Endothelial cell of umbilical vein (primary cell): ENCODE results near the gene FAAP100. TPM values are rescaled to one million over a fixed set of nuclear protein-coding genes. Genes with fewer than 3 reads are reported as not detected.
A peak's percentile ranks its signal among the peaks of the same experiment; 100 is the strongest.

Experiments
- BruUV-seq: library from RNA; stranded (reverse); fragments of 400-500 nt; replicated peaks from 2 replicates; lab custom pipeline; 2021; lab: Mats Ljungman, UMichigan
- CTCF ChIA-PET: fragments of 300-600, 350-600 bp; sonication (Branson Sonifier 250); formaldehyde crosslinking; loops from one replicate; lab custom pipeline; 2021; ENCODE audit warnings: antibody characterized with exemption, inconsistent platforms; lab: Charles Lee
- POLR2A ChIA-PET: fragments of 300-600, 350-600 bp; sonication (Branson Sonifier 250); formaldehyde crosslinking; loops from one replicate; lab custom pipeline; 2021; ENCODE audit warnings: antibody characterized with exemption, inconsistent platforms; lab: Charles Lee
- DNase-seq: peaks from one replicate; pipeline ENCODE4 v3.0.0-alpha.2; 2011; ENCODE audit warnings: low read depth, low spot score
- FAIRE-seq: peaks from 2 replicates; lab custom pipeline; 2011; peaks lifted over from hg19 to GRCh38; lab: Jason Lieb, UNC
- H2AFZ ChIP-seq: 2 replicates; pipeline ENCODE4 v1.6.0; 2012; ENCODE audit warnings: low read depth, low read length, control low read depth, inconsistent platforms
- H3K27ac ChIP-seq: 2 replicates; pipeline ENCODE4 v1.5.1; 2011; ENCODE audit warnings: low read depth, mild to moderate bottlenecking, control low read depth, low read length, moderate library complexity; ENCODE audit not compliant: insufficient read depth
- H3K27me3 ChIP-seq, 2 experiments: 2 replicates each; pipeline versions ENCODE4 v1.6.0 to v1.6.1; 2011; ENCODE audit warnings: low read length in 2 of 2, mixed read lengths in 1 of 2; ENCODE audit not compliant: control insufficient read depth in 2 of 2, insufficient read depth in 2 of 2
- H3K36me3 ChIP-seq, 2 experiments: 2 replicates in 1 of 2; 3 replicates in 1 of 2; pipeline ENCODE4 v1.5.1; 2011; ENCODE audit warnings: low read length in 2 of 2, mild to moderate bottlenecking in 1 of 2, moderate library complexity in 1 of 2; ENCODE audit not compliant: control insufficient read depth in 2 of 2, insufficient read depth in 2 of 2; ENCODE audit errors: extremely low read depth in 1 of 2
- H3K4me1 ChIP-seq: 3 replicates; pipeline ENCODE4 v1.5.1; 2011; ENCODE audit warnings: mild to moderate bottlenecking, low read length; ENCODE audit not compliant: control insufficient read depth, insufficient read depth; ENCODE audit errors: extremely low read depth
- H3K4me2 ChIP-seq: 2 replicates; pipeline ENCODE4 v1.6.1; 2011; ENCODE audit warnings: low read length, control low read depth, mixed read lengths; ENCODE audit not compliant: insufficient read depth
- H3K4me3 ChIP-seq, 3 experiments: fragments of 200-600 bp in 1 of 3; sonication (generic), shearing (Covaris generic) in 1 of 3; replicated peaks in 1 of 3; 2 replicates each; pipeline ENCODE4 v1.5.1; 2011 to 2016; ENCODE audit warnings: control low read depth in 3 of 3, low read length in 3 of 3, mild to moderate bottlenecking in 2 of 3, inconsistent platforms in 1 of 3, low read depth in 1 of 3, moderate library complexity in 1 of 3; ENCODE audit not compliant: insufficient read depth in 1 of 3
- H3K79me2 ChIP-seq: 2 replicates; pipeline ENCODE4 v1.6.0; 2012; ENCODE audit warnings: low read length, inconsistent platforms; ENCODE audit not compliant: control insufficient read depth, insufficient read depth
- H3K9ac ChIP-seq: replicated peaks from 2 replicates; pipeline ENCODE3; 2011; ENCODE audit warnings: low read length, control low read depth; ENCODE audit not compliant: insufficient read depth; ENCODE audit errors: extremely low read depth
- H3K9me1 ChIP-seq: replicated peaks from 3 replicates; pipeline ENCODE4 v1.6.0; 2011; ENCODE audit warnings: mild to moderate bottlenecking, low read length; ENCODE audit not compliant: control insufficient read depth, insufficient read depth; ENCODE audit errors: extremely low read depth
- H3K9me3 ChIP-seq: replicated peaks from 2 replicates; pipeline ENCODE4 v1.5.1; 2012; ENCODE audit warnings: low read length, inconsistent platforms; ENCODE audit not compliant: control insufficient read depth, insufficient read depth
- H4K20me1 ChIP-seq: replicated peaks from 2 replicates; pipeline ENCODE3; 2011; ENCODE audit warnings: mild to moderate bottlenecking, low read length; ENCODE audit not compliant: control insufficient read depth, insufficient read depth; ENCODE audit errors: extremely low read depth
- EZH2 ChIP-seq: IDR thresholded peaks from 2 replicates; pipeline ENCODE4 v1.6.1; 2012; ENCODE audit warnings: borderline replicate concordance, low read depth, mild to moderate bottlenecking, moderate library complexity, low read length, inconsistent platforms; ENCODE audit not compliant: severe bottlenecking
- FOS ChIP-seq: IDR thresholded peaks from 2 replicates; pipeline ENCODE4 v1.6.1; 2011; ENCODE audit warnings: mild to moderate bottlenecking, low read length, moderate library complexity, borderline replicate concordance; ENCODE audit not compliant: insufficient read depth
- GATA2 ChIP-seq: IDR thresholded peaks from 2 replicates; pipeline ENCODE4 v1.7.0; 2011; ENCODE audit warnings: low read depth, mild to moderate bottlenecking, moderate library complexity, mixed read lengths, low read length; ENCODE audit not compliant: insufficient read length, insufficient read depth
- JUN ChIP-seq: IDR thresholded peaks from 2 replicates; pipeline ENCODE4 v1.6.1; 2011; ENCODE audit warnings: borderline replicate concordance, low read depth; ENCODE audit not compliant: insufficient read length, insufficient read depth
- MYC ChIP-seq: IDR thresholded peaks from one replicate; pipeline ENCODE4 v1.6.1; 2011; ENCODE audit warnings: mild to moderate bottlenecking, low read depth, low read length
- POLR2A ChIP-seq: IDR thresholded peaks from 2 replicates; pipeline ENCODE4 v1.6.1; 2012; ENCODE audit warnings: low read depth, mild to moderate bottlenecking, control low read depth, low read length
- POLR2AphosphoS5 ChIP-seq: IDR thresholded peaks from 2 replicates; pipeline ENCODE4 v1.6.1; 2012; ENCODE audit warnings: low read depth, mild to moderate bottlenecking, control low read depth, low read length, moderate library complexity; ENCODE audit not compliant: insufficient read depth
- dilution Hi-C: fragments of 300-500 bp; cut with MboI; formaldehyde crosslinking; loops from one replicate; pipeline ENCODE4 v1.15.0; 2019; ENCODE audit warnings: low sequenced_read_pairs; ENCODE audit not compliant: extremely low pct_ligation_motif_present
- intact Hi-C: fragments of 100-400 bp; cut with micrococcal nuclease; formaldehyde crosslinking; loops from one replicate; pipeline ENCODE4 v1.10.0; 2022
- polyA plus RNA-seq, 4 experiments: library from polyadenylated mRNA; depleted of rRNA in 3 of 4; stranded (reverse) in 3 of 4; unstranded in 1 of 4; fragments of >200 nt; gene quantifications; 2 replicates each; pipeline versions ENCODE4 v1.2.1 to v1.2.3, GENCODE V29; 2011 to 2012; ENCODE audit warnings: missing spikeins in 1 of 4
- total RNA-seq: library from RNA; stranded (reverse); gene quantifications from 2 replicates; pipeline ENCODE4 v1.2.3, GENCODE V29; 2021
- TF ChIP-seq, protein P1 (sequence below): IDR thresholded peaks from 2 replicates; pipeline ENCODE4 v1.6.1; 2011; ENCODE audit not compliant: insufficient read depth, insufficient read length
- TF ChIP-seq, protein P2 (sequence below), 2 donors: IDR thresholded peaks; 1 replicate in 1 of 2; 2 replicates in 1 of 2; pipeline ENCODE4 v1.5.1; 2011; ENCODE audit warnings: low read length in 2 of 2, mild to moderate bottlenecking in 2 of 2, moderate library complexity in 2 of 2, control low read depth in 1 of 2, inconsistent platforms in 1 of 2, low read depth in 1 of 2; ENCODE audit not compliant: insufficient read depth in 1 of 2; ENCODE audit errors: extremely low read depth in 1 of 2

The FAAP100 gene
- total and polyA plus RNA-seq, 2 donors (not counting 3 experiments of a cell fraction or from before 2014, with no cell fraction given): 35.4 to 54.3 TPM

DNA sequence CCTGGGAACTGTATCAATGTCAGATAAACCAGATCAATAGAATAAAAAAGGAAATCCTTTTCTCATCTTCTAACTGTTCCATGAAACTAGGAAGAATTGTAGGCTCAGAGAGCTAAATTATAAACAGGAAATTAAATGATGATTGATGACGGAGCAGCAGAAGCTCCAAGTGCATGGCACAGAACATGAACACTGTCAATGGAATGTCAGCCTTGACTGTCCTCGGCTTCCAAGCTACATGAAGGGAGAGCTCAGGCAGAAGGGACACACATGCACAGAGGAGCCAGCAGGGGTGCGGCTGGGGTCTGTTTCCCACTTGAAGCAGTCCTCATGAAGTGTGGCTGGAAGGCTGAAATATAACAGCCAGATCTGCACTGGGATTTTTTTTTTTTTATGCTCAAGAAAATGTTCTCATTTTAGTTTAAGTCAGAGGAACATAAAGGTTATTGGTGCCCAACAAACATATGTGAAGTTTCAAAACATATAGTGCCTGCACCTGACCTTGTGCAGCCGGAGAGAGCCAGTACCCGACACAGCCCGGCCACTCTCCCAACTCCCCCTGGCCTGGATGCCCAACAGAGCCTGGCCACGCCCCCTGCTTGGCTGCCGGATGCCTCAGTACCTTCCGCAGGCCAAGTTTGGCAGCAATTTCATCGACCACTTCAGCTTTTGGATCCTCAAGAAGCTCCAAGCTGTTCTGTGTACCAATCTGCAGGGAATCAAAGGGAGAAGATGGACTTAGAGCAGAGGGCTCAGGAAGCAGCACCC is 47.8 kb upstream of the FAAP100 start:
- ChIA-PET POLR2A (no interaction called here), CTCF (interaction anchor here (1.4 to 2.5 kb wide), 8 partner anchors 13 to 345 kb away, joined by 3 to 23 read pairs (median 7); partner anchors contain the start of gene FSCN2)
- intact Hi-C loops (loop anchor here (5.0 kb wide), 1 partner anchor 33 kb away; no protein-coding TSS in a partner anchor), dilution Hi-C loops (no loop called here)
- Histone ChIP-seq H3K4me3 (no peak overlapping the region), H3K9me1 (no peaks in the 10 kb centered on the region), H3K27ac (no peak overlapping the region), H3K4me2 (no peak overlapping the region), H2AFZ (no peak overlapping the region), H3K9me3 (no peaks in the 10 kb centered on the region), H4K20me1 (peaks cover 5% of the 10 kb centered on the region), H3K9ac (no peak overlapping the region), H3K79me2 (peaks cover 20% of the 10 kb centered on the region), H3K27me3 (no peaks in the 10 kb centered on the region), H3K36me3 (peaks cover 28 to 39% of the 10 kb centered on the region in 2 experiments), H3K4me1 (peaks cover 6% of the 10 kb centered on the region)
- TF ChIP-seq, protein P1, sequence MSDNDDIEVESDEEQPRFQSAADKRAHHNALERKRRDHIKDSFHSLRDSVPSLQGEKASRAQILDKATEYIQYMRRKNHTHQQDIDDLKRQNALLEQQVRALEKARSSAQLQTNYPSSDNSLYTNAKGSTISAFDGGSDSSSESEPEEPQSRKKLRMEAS: no peak
- TF ChIP-seq, protein P2, sequence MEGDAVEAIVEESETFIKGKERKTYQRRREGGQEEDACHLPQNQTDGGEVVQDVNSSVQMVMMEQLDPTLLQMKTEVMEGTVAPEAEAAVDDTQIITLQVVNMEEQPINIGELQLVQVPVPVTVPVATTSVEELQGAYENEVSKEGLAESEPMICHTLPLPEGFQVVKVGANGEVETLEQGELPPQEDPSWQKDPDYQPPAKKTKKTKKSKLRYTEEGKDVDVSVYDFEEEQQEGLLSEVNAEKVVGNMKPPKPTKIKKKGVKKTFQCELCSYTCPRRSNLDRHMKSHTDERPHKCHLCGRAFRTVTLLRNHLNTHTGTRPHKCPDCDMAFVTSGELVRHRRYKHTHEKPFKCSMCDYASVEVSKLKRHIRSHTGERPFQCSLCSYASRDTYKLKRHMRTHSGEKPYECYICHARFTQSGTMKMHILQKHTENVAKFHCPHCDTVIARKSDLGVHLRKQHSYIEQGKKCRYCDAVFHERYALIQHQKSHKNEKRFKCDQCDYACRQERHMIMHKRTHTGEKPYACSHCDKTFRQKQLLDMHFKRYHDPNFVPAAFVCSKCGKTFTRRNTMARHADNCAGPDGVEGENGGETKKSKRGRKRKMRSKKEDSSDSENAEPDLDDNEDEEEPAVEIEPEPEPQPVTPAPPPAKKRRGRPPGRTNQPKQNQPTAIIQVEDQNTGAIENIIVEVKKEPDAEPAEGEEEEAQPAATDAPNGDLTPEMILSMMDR (IDR thresholded peaks at IDR 0.05; ENCODE audit: extremely low read depth in 1 of 2, insufficient read depth in 1 of 2, low read depth in 1 of 2, low read length in 2 of 2): no peak
- TF ChIP-seq EZH2 (no peak), JUN (no peak), FOS (no peak), POLR2A (no peak), MYC (no peak), POLR2AphosphoS5 (no peak), GATA2 (no peak)
- peak; percentile 23 for DNase-seq
- FAIRE-seq: no peak
- BruUV-seq: no TSS peak
